HepG2 (cell line): Measurements from ENCODE around the gene ABCC1. TPM values are rescaled to one million over a fixed set of nuclear protein-coding genes. Genes with fewer than 3 reads are reported as not detected.

Experiments used
- ATAC-seq: fragments of 200-7000 bp; cut with Tn5 transposase; 3 replicates; pipeline ENCODE4 v1.9.1; 2020; ENCODE audit warnings: mild to moderate bottlenecking, moderate library complexity
- BruUV-seq: library from RNA; stranded (reverse); fragments of 400-500 nt; replicated peaks from 2 replicates; lab custom pipeline; 2021; lab: Mats Ljungman, UMichigan
- CTCF ChIA-PET: fragments of 300-600 bp; formaldehyde crosslinking; extraction: SDS; loops from one replicate; lab custom pipeline; 2021; ENCODE audit warnings: low total read pairs, inconsistent platforms, low intra/inter-chr PET ratio; lab: Yijun Ruan, JAX
- POLR2A ChIA-PET: fragments of 350-600 bp; sonication (Branson Sonifier 250); formaldehyde crosslinking; loops from one replicate; lab custom pipeline; 2020; ENCODE audit warnings: antibody characterized with exemption, inconsistent platforms; lab: Yijun Ruan, JAX
- DNase-seq: peaks from one replicate; pipeline ENCODE4 v3.0.0-alpha.2; 2015; ENCODE audit warnings: low spot score
- FAIRE-seq: peaks from 3 replicates; lab custom pipeline; 2011; peaks lifted over from hg19 to GRCh38; lab: Jason Lieb, UNC
- H2AFZ ChIP-seq: one replicate; pipeline ENCODE4 v1.6.1; 2011; ENCODE audit warnings: low read length, inconsistent platforms
- H3K27ac ChIP-seq: fragments of 300-600 bp; 3 replicates; pipeline ENCODE4 v1.8.0; 2011; ENCODE audit warnings: mixed run types, mild to moderate bottlenecking, mixed read lengths, low read length, inconsistent platforms; ENCODE audit not compliant: insufficient read depth; ENCODE audit errors: extremely low read length
- H3K27me3 ChIP-seq, 2 experiments: fragments of 200-600 bp in 1 of 2; 2 replicates in 1 of 2; 3 replicates in 1 of 2; pipeline versions ENCODE4 v1.6.0 to v1.8.0; 2011; ENCODE audit warnings: low read length in 2 of 2, mild to moderate bottlenecking in 2 of 2, moderate library complexity in 2 of 2, inconsistent platforms in 1 of 2; ENCODE audit not compliant: insufficient read depth in 2 of 2, control insufficient read depth in 1 of 2
- H3K36me3 ChIP-seq, 2 experiments: fragments of 200-600 bp in 1 of 2; replicated peaks in 1 of 2; 2 replicates in 1 of 2; 3 replicates in 1 of 2; pipeline versions ENCODE4 v1.5.1 to v1.8.0; 2011; ENCODE audit warnings: low read length in 2 of 2, inconsistent platforms in 1 of 2; ENCODE audit not compliant: insufficient read depth in 2 of 2, control insufficient read depth in 1 of 2
- H3K4me1 ChIP-seq: 2 replicates; pipeline ENCODE4 v1.5.1; 2012; ENCODE audit warnings: low read length, inconsistent platforms; ENCODE audit not compliant: insufficient read depth
- H3K4me2 ChIP-seq: 2 replicates; pipeline ENCODE4 v1.6.0; 2011; ENCODE audit warnings: low read depth, low read length, inconsistent platforms
- H3K4me3 ChIP-seq, 3 experiments: fragments of 200-600 bp in 1 of 3; sonication (generic), shearing (Covaris generic) in 1 of 3; replicated peaks in 1 of 3; 2 replicates each; pipeline ENCODE4 v1.5.1; 2011 to 2016; ENCODE audit warnings: low read length in 3 of 3, inconsistent platforms in 2 of 3, low read depth in 2 of 3, mild to moderate bottlenecking in 2 of 3, control low read depth in 1 of 3, mixed read lengths in 1 of 3; ENCODE audit not compliant: insufficient read depth in 1 of 3
- H3K79me2 ChIP-seq: one replicate; pipeline ENCODE4 v1.6.1; 2011; ENCODE audit warnings: low read length, inconsistent platforms; ENCODE audit not compliant: insufficient read depth
- H3K9ac ChIP-seq: 2 replicates; pipeline ENCODE4 v1.6.0; 2011; ENCODE audit warnings: mild to moderate bottlenecking, low read depth, low read length, inconsistent platforms; ENCODE audit not compliant: insufficient read depth
- H3K9me3 ChIP-seq: 2 replicates; pipeline ENCODE4 v1.5.1; 2012; ENCODE audit warnings: mild to moderate bottlenecking, low read length
- H4K20me1 ChIP-seq: 2 replicates; pipeline ENCODE4 v1.6.0; 2011; ENCODE audit warnings: inconsistent platforms, mild to moderate bottlenecking, low read length, moderate library complexity; ENCODE audit not compliant: insufficient read depth
- ATF7-NPFF ChIP-seq: sonication (generic); formaldehyde crosslinking; IDR thresholded peaks from 2 replicates; pipeline ENCODE4 v1.8.1; 2023; ENCODE audit warnings: mild to moderate bottlenecking, low read depth, missing genetic modification reagents, moderate library complexity
- KDM2A ChIP-seq: sonication (generic); formaldehyde crosslinking; IDR thresholded peaks from 2 replicates; pipeline ENCODE4 v1.4.0; 2020; ENCODE audit warnings: low read depth, missing genetic modification reagents, borderline replicate concordance
- KLF9 ChIP-seq: IDR thresholded peaks from 2 replicates; pipeline ENCODE4 v1.6.1; 2016; ENCODE audit warnings: low read depth
- MTERF4 ChIP-seq: sonication (generic); formaldehyde crosslinking; IDR thresholded peaks from 2 replicates; pipeline ENCODE4 v1.8.0; 2023; ENCODE audit warnings: mild to moderate bottlenecking, missing genetic modification reagents
- MZF1 ChIP-seq: sonication (generic); formaldehyde crosslinking; IDR thresholded peaks from 2 replicates; pipeline ENCODE4 v1.8.1; 2023; ENCODE audit warnings: mild to moderate bottlenecking, missing genetic modification reagents, borderline replicate concordance
- PAWR ChIP-seq: sonication (generic); formaldehyde crosslinking; IDR thresholded peaks from 2 replicates; pipeline ENCODE4 v1.4.0; 2020; ENCODE audit warnings: missing genetic modification reagents, mild to moderate bottlenecking, borderline replicate concordance
- SRSF1 ChIP-seq: fragments of 200-400 bp; formaldehyde crosslinking; optimal IDR thresholded peaks from 2 replicates; pipeline ENCODE3; 2017; ENCODE audit warnings: mild to moderate bottlenecking, low read depth, low read length, moderate library complexity
- TOPORS ChIP-seq: sonication (generic); formaldehyde crosslinking; IDR thresholded peaks from 2 replicates; pipeline ENCODE4 v1.8.0; 2023; ENCODE audit warnings: mild to moderate bottlenecking, missing genetic modification reagents
- ZNF160 ChIP-seq: sonication (generic); formaldehyde crosslinking; IDR thresholded peaks from 2 replicates; pipeline ENCODE4 v1.8.0; 2022; ENCODE audit warnings: mild to moderate bottlenecking, inconsistent platforms, missing genetic modification reagents
- ZNF343 ChIP-seq: sonication (generic); formaldehyde crosslinking; IDR thresholded peaks from 2 replicates; pipeline ENCODE4 v1.4.0; 2020; ENCODE audit warnings: mild to moderate bottlenecking, missing genetic modification reagents
- ZNF510 ChIP-seq: sonication (generic); formaldehyde crosslinking; IDR thresholded peaks from 2 replicates; pipeline ENCODE4 v1.4.0; 2020; ENCODE audit warnings: low read depth, mild to moderate bottlenecking, missing genetic modification reagents
- ZNF552 ChIP-seq: sonication (generic); formaldehyde crosslinking; IDR thresholded peaks from 2 replicates; pipeline ENCODE4 v1.9.0; 2022; ENCODE audit warnings: missing genetic modification reagents, mild to moderate bottlenecking, borderline replicate concordance
- WGBS: methylation state at CpG from one replicate; pipeline ENCODE4 v1.1.6; 2017; ENCODE audit warnings: low lambda C conversion rate; 5-methylcytosine and 5-hydroxymethylcytosine counted together
- in situ Hi-C: cut with HindIII; loops from 2 replicates; pipeline ENCODE4 v1.10.0; 2017; ENCODE audit warnings: low pct_unique_long_range_greater_than_20kb; ENCODE audit not compliant: extremely low pct_ligation_motif_present
- intact Hi-C: fragments of 100-400 bp; cut with micrococcal nuclease; formaldehyde crosslinking; loops from one replicate; pipeline ENCODE4 v1.10.0; 2022; ENCODE audit not compliant: unreplicated experiment
- polyA plus RNA-seq, 8 experiments: library from polyadenylated mRNA; depleted of rRNA in 3 of 8; stranded (reverse) in 7 of 8; unstranded in 1 of 8; fragments of >200 nt; fragmentation: Illumina TruSeq in 4 of 8; extraction: Trizol in 4 of 8; gene quantifications; 2 replicates each; pipeline versions ENCODE4 v1.2.1 to v1.2.3, GENCODE V29; 2011 to 2016; ENCODE audit warnings: low read depth in 4 of 8, missing spikeins in 1 of 8, mixed read lengths in 1 of 8; ENCODE audit not compliant: insufficient read depth in 1 of 8
- total RNA-seq, 5 experiments: library from RNA; depleted of rRNA; stranded (reverse); fragments of >200 nt; fragmentation: Illumina TruSeq; extraction: Trizol; gene quantifications; 2 replicates each; pipeline ENCODE4 v1.2.3, GENCODE V29; 2016; ENCODE audit warnings: low read depth in 1 of 5
- TF ChIP-seq, protein P1 (sequence below): sonication (generic); formaldehyde crosslinking; IDR thresholded peaks from 2 replicates; pipeline ENCODE4 v1.4.0; 2020; ENCODE audit warnings: mild to moderate bottlenecking, missing genetic modification reagents

The ABCC1 gene
- total and polyA plus RNA-seq, 2 of the 13 experiments (the other 11 are each of a cell fraction or from before 2014, with no cell fraction given), result 13.0 to 30.6 TPM

DNA sequence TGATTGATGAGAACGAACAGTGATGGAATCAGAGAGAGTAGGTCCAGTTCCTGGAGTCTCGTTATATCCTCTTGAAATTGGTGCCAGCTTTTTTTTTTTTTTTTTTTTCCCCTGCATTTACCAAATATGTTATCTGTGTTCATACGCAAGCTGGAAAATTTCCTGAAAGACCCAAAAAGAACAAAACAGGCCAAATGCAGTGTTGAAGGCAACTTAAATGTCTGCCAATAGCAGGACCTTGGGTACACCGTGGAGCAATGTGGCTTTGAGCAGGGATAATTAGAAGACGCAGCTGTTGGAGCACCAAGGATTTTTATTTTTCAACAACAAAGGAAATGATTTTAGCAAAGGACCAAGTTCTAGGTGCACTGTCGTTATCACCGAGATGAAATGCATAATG is 168.9 kb downstream of the ABCC1 start:
- Histone ChIP-seq H3K9ac (no peak overlapping the region), H3K27me3 (no peaks in the 10 kb centered on the region)
- intact Hi-C loops, result no loop called here
- ATAC-seq, result no peak
- TF ChIP-seq SRSF1 (no peak), ZNF160 (CRISPR knock-in tag) (peak; percentile 100), TOPORS (CRISPR knock-in tag) (peak; percentile 49; the same call in 1 of the 2 replicates)
- TF ChIP-seq, all 625 proteins: peak for 2
- ChIA-PET CTCF (no interaction called here), POLR2A (no interaction called here)
- no peaks in the 10 kb centered on the region for H3K79me2 ChIP-seq
- 98% methylated on average over 7 of the region's 7 CpGs for WGBS
- BruUV-seq, result no TSS peak
- H3K36me3 ChIP-seq, result peaks cover 35 to 80% of the 10 kb centered on the region in 2 experiments
- H4K20me1 ChIP-seq, result no peaks in the 10 kb centered on the region
- no peaks in the 10 kb centered on the region for H3K4me1 ChIP-seq
- no peak overlapping the region for H3K4me2 ChIP-seq
- no peak for DNase-seq
- H3K27ac ChIP-seq, result no peak overlapping the region
- H2AFZ ChIP-seq, result no peak overlapping the region
- FAIRE-seq, result no peak
- peaks cover 7% of the 10 kb centered on the region; the same call in 1 of the 2 replicates for H3K9me3 ChIP-seq
- in situ Hi-C loops, result no loop called here
- H3K4me3 ChIP-seq, result no peak overlapping the region

DNA sequence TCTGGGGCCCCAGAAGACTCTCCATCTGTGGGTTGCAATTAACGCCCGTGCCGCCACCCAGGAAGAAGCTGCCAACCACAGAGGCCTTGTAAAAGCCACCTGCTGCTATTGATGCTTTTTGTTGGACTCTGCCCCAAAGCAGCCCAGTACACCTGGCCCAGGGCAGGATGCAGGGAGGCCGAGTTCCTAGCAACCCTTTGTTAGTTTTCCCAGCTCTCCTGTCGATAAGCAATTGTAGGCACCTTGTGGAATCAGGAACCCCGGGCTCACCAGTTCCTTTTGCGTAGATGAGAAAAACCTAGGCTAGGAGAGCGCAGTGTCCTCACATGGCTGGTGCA is 170.6 kb downstream of the ABCC1 start:
- intact Hi-C loops, result no loop called here
- no peak for ATAC-seq
- CTCF ChIA-PET, result no interaction called here
- TF ChIP-seq KLF9 (no peak), KDM2A (CRISPR knock-in tag) (no peak), ZNF510 (CRISPR knock-in tag) (no peak), ZNF552 (CRISPR knock-in tag) (no peak), ZNF343 (CRISPR knock-in tag) (no peak), ATF7-NPFF (CRISPR knock-in tag) (no peak), MZF1 (CRISPR knock-in tag) (no peak), PAWR (no peak), MTERF4 (no peak)
- TF ChIP-seq, protein P1, sequence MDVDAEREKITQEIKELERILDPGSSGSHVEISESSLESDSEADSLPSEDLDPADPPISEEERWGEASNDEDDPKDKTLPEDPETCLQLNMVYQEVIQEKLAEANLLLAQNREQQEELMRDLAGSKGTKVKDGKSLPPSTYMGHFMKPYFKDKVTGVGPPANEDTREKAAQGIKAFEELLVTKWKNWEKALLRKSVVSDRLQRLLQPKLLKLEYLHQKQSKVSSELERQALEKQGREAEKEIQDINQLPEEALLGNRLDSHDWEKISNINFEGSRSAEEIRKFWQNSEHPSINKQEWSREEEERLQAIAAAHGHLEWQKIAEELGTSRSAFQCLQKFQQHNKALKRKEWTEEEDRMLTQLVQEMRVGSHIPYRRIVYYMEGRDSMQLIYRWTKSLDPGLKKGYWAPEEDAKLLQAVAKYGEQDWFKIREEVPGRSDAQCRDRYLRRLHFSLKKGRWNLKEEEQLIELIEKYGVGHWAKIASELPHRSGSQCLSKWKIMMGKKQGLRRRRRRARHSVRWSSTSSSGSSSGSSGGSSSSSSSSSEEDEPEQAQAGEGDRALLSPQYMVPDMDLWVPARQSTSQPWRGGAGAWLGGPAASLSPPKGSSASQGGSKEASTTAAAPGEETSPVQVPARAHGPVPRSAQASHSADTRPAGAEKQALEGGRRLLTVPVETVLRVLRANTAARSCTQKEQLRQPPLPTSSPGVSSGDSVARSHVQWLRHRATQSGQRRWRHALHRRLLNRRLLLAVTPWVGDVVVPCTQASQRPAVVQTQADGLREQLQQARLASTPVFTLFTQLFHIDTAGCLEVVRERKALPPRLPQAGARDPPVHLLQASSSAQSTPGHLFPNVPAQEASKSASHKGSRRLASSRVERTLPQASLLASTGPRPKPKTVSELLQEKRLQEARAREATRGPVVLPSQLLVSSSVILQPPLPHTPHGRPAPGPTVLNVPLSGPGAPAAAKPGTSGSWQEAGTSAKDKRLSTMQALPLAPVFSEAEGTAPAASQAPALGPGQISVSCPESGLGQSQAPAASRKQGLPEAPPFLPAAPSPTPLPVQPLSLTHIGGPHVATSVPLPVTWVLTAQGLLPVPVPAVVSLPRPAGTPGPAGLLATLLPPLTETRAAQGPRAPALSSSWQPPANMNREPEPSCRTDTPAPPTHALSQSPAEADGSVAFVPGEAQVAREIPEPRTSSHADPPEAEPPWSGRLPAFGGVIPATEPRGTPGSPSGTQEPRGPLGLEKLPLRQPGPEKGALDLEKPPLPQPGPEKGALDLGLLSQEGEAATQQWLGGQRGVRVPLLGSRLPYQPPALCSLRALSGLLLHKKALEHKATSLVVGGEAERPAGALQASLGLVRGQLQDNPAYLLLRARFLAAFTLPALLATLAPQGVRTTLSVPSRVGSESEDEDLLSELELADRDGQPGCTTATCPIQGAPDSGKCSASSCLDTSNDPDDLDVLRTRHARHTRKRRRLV, result no peak

More for the DNA sequence above, 170.6 kb downstream of the ABCC1 start:
- Histone ChIP-seq H4K20me1 (no peaks in the 10 kb centered on the region), H3K4me3 (no peak overlapping the region), H3K79me2 (no peaks in the 10 kb centered on the region), H3K27ac (no peak overlapping the region), H2AFZ (no peak overlapping the region), H3K9me3 (peaks cover 13% of the 10 kb centered on the region; the same call in 1 of the 2 replicates), H3K4me2 (no peak overlapping the region), H3K36me3 (peaks cover 37 to 83% of the 10 kb centered on the region in 2 experiments), H3K4me1 (no peaks in the 10 kb centered on the region), H3K27me3 (no peaks in the 10 kb centered on the region), H3K9ac (no peak overlapping the region)
- no peak for FAIRE-seq
- no TSS peak for BruUV-seq
- in situ Hi-C loops, result no loop called here
- POLR2A ChIA-PET, result no interaction called here
- 94% methylated on average over 8 of the region's 8 CpGs for WGBS
- no peak for DNase-seq
